DMS153 treated with DMSO at 0.1 percent for 48 hours (cell line): ENCODE results near the gene RPS6KB2.
"Not testable (repeated sequence)": the region's sequence is repeated elsewhere in the genome, so short reads cannot be mapped to it uniquely, and the experiment has no call there.

Experiments used
- DNase-seq: peaks from one replicate; lab custom pipeline; 2025; ENCODE audit not compliant: unreplicated experiment; lab: John Stamatoyannopoulos, UW

Gene RPS6KB2

GRCh38 chr11:67427364-67427859 is 882 bp upstream of the RPS6KB2 start:
- DNase-seq, result not testable (repeated sequence)

GRCh38 chr11:67429038-67429668 is 859 bp downstream of the RPS6KB2 start:
- DNase-seq, result no peak

GRCh38 chr11:67429722-67430121 is 1.4 kb downstream of the RPS6KB2 start:
- DNase-seq, result no peak

DNA sequence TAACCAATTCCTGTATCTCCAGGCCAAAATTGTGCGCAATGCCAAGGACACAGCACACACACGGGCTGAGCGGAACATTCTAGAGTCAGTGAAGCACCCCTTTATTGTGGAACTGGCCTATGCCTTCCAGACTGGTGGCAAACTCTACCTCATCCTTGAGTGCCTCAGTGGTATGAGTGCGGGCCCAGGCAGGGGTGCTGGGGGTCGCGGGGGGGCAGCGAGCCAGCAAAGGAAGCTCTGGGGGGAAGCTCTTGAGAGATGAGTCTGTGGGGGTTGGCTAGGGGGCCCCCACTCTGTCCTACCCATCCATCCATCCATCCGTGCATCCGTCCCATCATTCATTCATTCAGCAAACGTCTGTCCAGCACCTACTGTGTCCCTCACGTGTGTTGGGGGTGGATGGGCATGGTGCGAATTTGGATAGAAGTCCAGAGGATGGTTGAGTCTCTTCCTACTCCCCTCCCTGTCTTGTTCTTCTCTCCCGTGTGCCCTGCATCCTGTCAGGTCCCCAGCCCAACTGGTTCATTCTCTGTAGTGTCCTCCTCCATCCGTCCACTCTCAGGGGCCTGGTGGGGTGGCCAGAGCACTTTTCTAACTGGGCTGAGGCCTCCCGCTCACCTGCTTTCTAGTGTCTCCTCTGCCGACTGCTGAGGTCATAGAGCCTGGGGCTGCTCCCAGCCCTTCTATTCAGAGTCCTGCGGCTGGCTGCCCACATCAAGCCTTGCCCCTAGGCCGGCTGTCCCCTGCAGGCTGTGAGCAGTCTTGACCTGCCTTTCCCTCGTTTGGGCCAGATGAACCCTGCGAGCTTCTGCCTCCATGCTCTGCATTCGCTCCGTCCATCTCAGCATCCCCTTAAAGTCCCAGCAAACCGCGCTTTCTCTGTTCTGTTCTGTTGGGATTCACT is 3.3 kb downstream of the RPS6KB2 start:
- DNase-seq, result no peak

DNA sequence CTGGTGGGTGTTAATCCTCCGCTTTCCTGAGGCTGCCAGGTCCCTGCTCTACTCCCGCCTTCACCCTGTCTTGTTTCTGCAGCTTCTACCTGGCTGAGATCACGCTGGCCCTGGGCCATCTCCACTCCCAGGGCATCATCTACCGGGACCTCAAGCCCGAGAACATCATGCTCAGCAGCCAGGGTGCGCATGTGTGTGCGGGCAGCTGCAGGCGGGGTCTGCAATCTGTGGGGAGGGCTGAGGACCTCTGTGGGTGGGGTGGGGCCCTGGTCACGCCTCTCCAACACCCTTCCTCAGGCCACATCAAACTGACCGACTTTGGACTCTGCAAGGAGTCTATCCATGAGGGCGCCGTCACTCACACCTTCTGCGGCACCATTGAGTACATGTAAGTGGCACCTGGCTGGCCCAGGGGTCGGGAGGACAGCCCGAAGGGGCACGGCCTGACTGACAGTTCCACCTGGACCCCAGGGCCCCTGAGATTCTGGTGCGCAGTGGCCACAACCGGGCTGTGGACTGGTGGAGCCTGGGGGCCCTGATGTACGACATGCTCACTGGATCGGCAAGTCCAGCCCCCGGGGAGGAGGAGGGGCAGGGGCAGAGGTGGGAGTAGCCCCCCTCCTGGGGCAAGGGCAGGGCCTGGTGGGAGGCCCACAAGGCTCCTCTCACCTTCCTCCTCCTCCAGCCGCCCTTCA is 4.5 kb downstream of the RPS6KB2 start:
- DNase-seq, result no peak

DNA sequence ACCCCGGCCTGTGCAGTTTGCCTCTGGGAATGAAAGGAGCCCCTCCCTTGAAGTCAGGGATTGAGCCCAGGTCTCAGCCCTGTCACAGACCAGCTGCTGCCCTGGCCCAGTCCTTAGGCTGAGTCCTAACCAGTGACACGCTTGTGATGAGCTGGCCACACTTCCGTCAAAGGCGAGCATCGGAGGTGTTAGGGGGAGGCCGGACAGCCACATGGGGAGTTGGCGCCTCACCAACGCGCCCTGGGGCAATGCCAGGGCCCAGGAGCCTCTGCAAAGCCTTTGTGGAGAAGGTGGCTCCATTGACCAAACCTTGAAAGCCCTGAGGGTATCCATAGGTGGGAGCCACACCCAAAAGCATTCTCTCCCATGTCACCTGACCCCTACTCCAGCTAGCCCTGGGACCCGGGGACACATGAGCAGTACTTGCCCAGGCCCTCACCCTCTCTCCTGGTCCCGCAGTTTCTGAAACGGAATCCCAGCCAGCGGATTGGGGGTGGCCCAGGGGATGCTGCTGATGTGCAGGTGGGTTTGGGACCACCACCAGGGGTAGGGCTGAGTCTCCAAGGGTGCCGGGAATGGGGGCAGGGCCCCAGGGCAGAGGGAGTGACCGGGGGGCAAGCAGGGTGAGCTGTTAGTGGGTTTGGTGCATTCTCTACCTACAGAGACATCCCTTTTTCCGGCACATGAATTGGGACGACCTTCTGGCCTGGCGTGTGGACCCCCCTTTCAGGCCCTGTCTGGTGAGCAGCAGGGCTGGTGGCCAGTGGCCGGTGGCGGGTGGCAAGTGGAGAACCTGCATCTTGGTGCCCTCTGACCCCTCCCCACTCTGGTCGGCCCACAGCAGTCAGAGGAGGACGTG is 5.5 kb downstream of the RPS6KB2 start:
- no peak for DNase-seq

- DNase-seq, result no peak
These were observed 6.1 kb downstream of the RPS6KB2 start for GRCh38 chr11:67434395-67434881.

DNA sequence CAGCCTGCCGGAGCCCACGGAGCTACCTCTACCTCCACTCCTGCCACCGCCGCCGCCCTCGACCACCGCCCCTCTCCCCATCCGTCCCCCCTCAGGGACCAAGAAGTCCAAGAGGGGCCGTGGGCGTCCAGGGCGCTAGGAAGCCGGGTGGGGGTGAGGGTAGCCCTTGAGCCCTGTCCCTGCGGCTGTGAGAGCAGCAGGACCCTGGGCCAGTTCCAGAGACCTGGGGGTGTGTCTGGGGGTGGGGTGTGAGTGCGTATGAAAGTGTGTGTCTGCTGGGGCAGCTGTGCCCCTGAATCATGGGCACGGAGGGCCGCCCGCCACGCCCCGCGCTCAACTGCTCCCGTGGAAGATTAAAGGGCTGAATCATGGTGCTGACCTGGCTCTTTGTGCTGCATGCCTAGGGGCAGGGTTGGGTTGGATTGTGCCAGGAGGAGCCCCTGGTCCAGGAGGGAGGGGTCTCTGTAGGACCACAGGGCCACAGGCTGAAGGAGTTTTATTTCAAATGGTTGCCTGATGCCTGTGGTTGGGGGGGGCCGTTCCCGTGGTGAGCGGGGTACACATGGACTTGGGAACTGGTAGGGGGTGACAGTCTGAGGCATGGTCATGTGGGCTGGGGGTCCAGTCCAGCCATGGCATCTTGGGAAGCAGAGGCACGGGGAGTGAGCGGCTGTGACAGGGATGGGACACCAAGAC is 6.9 kb downstream of the RPS6KB2 start:
- no peak for DNase-seq

GRCh38 chr11:67435727-67436458 is 7.6 kb downstream of the RPS6KB2 start:
- DNase-seq, result no peak

DNA sequence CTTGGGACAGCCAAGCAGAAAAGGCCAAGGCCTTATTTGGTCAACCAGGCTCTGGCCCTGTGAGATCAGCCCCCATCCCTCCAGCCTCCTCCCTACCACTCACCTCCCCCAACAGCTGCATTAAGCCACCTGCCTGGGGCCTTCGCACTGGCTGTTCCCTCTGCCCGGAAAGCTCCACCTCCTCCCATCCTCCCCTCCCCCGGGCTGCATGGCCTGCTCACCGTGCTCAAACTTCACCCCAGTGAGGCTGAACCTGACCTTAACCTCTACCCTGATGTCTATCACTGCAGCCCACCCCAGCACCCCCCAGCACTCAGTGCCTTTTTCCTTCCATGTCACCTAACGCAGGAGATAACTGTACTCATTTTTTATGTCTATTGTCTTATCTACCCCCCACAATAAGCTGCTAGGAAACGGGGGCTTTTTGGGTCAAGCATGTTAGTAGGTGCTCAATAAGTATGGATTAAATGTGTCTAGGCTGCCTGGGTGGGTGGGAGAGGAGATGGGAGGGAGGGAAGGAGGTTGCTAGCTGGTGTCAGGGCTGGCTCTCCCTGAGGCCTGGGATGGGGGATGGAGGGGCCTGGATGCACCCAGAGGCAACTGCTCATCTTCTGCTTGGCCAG is 8.3 kb downstream of the RPS6KB2 start:
- DNase-seq, result no peak

- no peak for DNase-seq
These were observed 9.0 kb downstream of the RPS6KB2 start, which contains the start of gene PTPRCAP for GRCh38 chr11:67437082-67437808. TSS of gene PTPRCAP (minus strand) at chr11:67437682. CDS start at chr11:67437619, 63 bp downstream.

- no peak for DNase-seq
These were observed 9.5 kb downstream of the RPS6KB2 start for GRCh38 chr11:67437809-67438157.

DNA sequence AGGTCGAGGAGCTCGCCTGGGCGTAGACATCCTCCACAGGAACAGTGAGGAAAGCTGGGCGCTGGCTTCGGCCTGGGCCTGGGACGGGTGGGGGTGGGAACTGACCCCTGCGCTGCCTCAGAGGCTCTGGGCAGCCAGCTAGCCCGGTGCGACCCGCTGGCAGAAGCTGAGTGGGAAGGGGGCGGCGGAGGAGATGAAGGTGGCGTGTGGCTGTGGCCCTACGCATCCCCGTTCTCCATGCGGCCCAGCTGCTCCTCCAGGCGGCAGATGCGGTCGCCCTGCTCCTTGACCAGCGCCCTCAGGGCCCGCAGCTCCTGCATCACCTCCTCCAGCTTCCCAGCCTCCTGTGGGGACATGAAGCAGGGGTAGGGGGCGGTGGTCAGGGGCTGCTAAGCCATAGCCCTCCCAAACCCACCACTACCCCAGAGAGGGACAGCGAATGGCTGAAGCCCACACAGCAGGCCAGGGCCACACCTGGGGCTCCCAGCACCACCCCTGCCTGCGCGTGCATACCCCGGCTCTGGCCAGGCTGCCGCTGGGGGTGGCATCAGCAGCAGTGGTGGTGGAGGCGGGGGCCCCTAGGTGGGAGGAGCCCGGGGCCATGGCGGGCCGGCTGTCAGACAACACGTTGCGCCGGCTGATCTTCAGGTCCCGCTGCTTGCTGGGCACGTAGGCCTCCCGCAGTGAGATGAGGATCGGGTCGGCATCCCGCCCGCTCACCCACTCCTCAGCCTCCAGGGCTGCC is 10.0 kb downstream of the RPS6KB2 start:
- DNase-seq, result no peak

GRCh38 chr11:67439321-67440228 is 11.3 kb downstream of the RPS6KB2 start:
- DNase-seq, result no peak

DNA sequence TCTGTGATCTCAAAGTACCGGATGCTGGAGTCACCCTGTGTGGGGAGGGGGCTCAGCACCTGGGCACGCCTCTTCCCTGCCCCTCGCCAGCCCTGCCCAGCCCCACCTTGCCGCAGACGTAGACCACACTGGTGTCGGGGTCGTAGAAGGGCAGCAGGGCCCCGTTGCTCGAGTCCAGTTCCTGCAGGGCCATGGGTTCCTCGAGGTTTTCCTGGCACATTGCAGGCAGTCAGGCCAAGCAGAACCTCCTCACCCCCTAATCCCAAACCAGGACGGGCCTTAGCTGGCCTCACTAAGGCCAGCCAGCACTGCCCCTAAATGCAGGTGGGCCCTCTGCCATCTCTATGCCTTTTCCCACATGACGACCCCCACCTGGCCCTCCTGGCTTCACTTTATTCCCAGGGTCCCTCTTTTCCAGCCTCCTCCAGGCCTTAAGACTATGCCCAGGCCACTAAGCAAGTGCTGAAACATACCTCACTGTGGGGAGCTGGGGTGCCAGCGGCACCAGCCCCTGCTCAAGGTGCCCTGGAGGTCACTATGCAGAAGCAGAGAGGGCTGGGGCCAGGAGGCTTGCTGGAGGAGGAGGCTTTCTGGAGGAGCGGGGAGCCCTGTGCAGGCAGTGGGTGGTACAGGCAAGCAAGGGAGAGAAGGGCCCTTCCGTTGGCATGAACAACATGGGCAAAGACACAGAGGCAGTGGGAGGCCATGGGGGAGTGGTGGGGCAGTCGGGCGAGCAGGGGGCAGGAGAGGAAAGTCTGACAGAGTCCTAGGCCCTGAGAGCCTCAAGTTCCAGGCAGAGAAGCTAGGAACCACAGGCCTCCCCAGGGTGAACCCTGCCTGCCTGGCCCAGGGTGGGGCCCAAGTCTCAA is 12.2 kb downstream of the RPS6KB2 start:
- no peak for DNase-seq
